ENCODE results near the gene GATAD2A.

The GATAD2A gene

DNA sequence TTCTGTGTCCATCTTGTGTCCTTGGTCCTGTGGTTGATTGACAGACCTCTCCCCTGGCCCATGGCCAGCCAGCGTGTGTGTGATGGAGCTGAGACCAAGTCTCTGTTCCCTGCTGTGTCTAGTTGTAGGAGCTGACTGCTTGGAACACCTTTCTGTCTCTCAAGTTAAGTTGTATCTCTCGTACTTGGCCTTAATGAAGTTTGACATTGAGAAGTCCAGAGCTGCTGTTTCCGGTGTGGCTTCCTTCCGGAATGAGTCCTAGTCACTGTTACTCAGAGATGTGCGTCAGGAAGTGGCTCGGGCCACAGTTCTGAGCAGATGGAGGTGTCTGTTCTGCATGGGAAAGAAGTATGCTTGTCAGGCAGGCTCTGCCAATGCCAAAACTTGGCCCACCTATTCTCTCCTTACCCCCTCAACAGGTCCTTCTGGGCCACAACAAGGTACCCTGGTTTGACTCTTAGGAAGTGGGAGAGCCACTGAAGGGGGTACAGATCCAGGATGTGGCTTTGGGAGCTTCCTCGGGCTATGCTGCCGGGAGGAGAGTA, 54.3 kb downstream of the GATAD2A start:
- Histone ChIP-seq H3K4me3 (ENCODE audit: low read length) (no peak overlapping the region), H3K9ac (ENCODE audit: low read length) (no peak overlapping the region)

DNA sequence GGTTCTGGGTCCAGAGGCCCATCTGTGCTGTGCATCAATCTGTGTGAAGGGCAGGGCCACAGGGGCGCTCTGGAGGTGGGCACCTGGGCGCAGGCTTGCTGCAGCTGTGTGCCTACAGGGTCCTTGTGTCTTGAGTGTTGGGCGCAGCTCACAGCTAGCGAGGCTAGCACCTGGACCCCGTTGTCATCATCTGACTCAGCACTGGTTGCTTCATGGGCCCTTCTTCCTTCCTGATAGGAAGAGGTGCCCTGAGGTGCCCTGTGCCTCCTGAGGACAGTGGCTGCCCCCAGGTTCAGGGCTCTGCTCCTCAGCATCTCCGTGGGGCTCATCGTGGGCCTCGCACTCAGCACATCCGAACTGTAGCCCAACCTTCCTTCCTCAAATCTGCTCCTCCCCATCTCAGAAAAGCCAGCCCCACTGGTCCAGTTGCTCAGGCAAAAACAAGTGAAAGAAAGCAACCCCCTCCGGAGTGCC, 54.8 kb downstream of the GATAD2A start:
- Histone ChIP-seq H3K4me3 (ENCODE audit: low read length) (no peak overlapping the region), H3K9me3 (ENCODE audit: control insufficient read depth, low read length) (no peaks in the 10 kb centered on the region), H3K36me3 (ENCODE audit: control insufficient read depth, insufficient read depth, low read length) (no peaks in the 10 kb centered on the region), H3K9ac (ENCODE audit: low read length) (no peak overlapping the region), H3K4me1 (ENCODE audit: control insufficient read depth, insufficient read depth, low read length) (peaks cover 71% of the 10 kb centered on the region), H3K27me3 (ENCODE audit: control insufficient read depth, insufficient read depth, low read length) (no peaks in the 10 kb centered on the region)

More for the DNA sequence above, 54.3 kb downstream of the GATAD2A start:
- no peaks in the 10 kb centered on the region for H3K9me3 ChIP-seq (ENCODE audit: control insufficient read depth, low read length)
- H3K27me3 ChIP-seq (ENCODE audit: control insufficient read depth, insufficient read depth, low read length), result no peaks in the 10 kb centered on the region
- peaks cover 67% of the 10 kb centered on the region for H3K4me1 ChIP-seq (ENCODE audit: control insufficient read depth, insufficient read depth, low read length)
- no peaks in the 10 kb centered on the region for H3K36me3 ChIP-seq (ENCODE audit: control insufficient read depth, insufficient read depth, low read length)

DNA sequence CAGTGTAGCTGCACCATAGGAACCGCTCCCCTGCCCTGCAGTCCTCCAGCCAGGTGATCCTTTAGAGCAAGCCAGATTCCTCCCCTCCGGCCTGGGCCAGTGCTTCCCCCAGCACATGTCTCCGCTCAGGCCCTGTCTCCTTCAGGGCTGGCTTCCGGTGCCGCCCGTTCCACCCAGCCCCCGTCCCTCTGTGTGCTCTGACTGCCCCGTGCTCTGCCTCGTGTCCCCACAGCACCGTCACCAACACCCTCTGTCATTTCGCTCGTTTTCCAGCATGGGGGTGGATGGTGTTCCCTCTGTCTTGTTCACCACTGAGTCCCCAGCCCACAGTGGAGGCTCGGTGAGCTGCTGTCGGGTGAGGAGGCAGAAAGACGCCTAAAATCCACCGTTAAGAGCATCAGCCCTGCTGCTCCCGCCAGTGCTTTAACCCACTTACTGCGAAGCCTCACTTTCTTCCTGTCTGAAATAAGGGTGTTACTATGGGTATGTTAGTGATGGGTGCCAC, 55.3 kb downstream of the GATAD2A start:
- H3K9ac ChIP-seq (ENCODE audit: low read length), result no peak overlapping the region
- H3K9me3 ChIP-seq (ENCODE audit: control insufficient read depth, low read length), result no peaks in the 10 kb centered on the region
- H3K4me3 ChIP-seq (ENCODE audit: low read length), result no peak overlapping the region

DNA sequence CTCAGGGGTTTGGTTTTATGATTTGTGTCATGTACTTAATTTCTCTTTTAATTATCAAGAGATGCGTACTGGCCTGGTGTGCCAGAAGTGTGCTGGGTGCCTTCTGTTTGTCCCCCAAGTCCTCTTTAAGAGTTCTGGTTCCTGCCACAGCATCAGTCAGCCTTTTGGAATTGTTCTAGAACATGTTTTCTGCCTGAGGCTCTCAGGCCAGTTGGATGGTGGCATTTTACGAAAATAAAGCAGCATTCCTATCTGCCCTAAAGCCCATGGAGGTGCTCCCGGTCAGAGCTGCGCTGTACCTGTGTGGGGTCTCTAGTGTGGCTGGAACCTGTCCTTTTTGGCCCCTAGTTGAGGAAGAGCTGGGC, 55.8 kb downstream of the GATAD2A start:
- no peaks in the 10 kb centered on the region for H3K27me3 ChIP-seq (ENCODE audit: control insufficient read depth, insufficient read depth, low read length)
- no peak overlapping the region for H3K9ac ChIP-seq (ENCODE audit: low read length)
- H3K9me3 ChIP-seq (ENCODE audit: control insufficient read depth, low read length), result no peaks in the 10 kb centered on the region
- H3K4me3 ChIP-seq (ENCODE audit: low read length), result no peak overlapping the region
- H3K4me1 ChIP-seq (ENCODE audit: control insufficient read depth, insufficient read depth, low read length), result peaks cover 71% of the 10 kb centered on the region
- peaks cover 7% of the 10 kb centered on the region for H3K36me3 ChIP-seq (ENCODE audit: control insufficient read depth, insufficient read depth, low read length)

More for the DNA sequence above, 55.3 kb downstream of the GATAD2A start:
- peaks cover 5% of the 10 kb centered on the region for H3K36me3 ChIP-seq (ENCODE audit: control insufficient read depth, insufficient read depth, low read length)
- peaks cover 71% of the 10 kb centered on the region for H3K4me1 ChIP-seq (ENCODE audit: control insufficient read depth, insufficient read depth, low read length)
- H3K27me3 ChIP-seq (ENCODE audit: control insufficient read depth, insufficient read depth, low read length), result no peaks in the 10 kb centered on the region

- Histone ChIP-seq H3K4me3 (ENCODE audit: low read length) (no peak overlapping the region), H3K27me3 (ENCODE audit: control insufficient read depth, insufficient read depth, low read length) (no peaks in the 10 kb centered on the region), H3K9me3 (ENCODE audit: control insufficient read depth, low read length) (no peaks in the 10 kb centered on the region), H3K36me3 (ENCODE audit: control insufficient read depth, insufficient read depth, low read length) (peaks cover 7% of the 10 kb centered on the region), H3K4me1 (ENCODE audit: control insufficient read depth, insufficient read depth, low read length) (peaks cover 71% of the 10 kb centered on the region), H3K9ac (ENCODE audit: low read length) (peak overlapping the region; percentile 10)
These were observed 56.5 kb downstream of the GATAD2A start for GRCh38 chr19:19461671-19462622.

DNA sequence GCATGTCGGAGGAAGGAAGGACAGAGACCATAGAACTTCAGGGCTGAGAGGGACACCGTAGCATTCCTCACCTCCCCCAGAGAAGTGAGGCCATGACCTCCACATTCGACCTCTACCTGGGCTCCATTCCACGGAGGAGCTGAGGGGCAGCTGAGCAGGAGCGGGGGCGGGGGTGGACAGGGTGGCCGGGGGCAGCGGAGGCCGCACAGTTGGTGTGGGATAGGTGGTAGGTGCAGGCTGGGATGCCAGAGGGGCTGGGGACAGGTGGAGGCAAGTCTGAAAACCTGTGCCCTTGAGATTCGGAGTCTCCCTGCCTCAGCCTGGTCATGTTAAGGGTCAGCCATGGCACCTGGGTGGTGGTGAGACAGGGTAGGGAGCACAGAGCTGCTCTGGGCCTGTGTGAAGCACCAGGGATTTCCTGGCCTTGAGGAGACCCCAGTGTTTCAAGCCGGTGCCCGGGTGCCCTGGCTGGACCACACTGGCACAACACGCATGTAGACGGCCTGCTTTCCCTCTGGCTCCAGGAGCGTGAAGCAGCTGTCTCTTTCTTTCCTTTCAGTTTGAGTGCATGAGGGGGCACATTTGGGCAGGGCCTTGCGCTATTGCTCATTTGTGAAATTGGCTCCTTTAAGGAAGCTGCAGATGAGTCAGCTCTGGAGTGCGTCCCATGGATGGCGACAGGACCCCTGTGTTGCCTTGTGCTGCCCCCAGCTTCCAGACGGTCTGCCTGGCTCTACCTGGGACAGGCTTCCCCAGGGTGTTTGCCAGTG, 58.1 kb downstream of the GATAD2A start:
- Histone ChIP-seq H3K27me3 (ENCODE audit: control insufficient read depth, insufficient read depth, low read length) (no peaks in the 10 kb centered on the region), H3K36me3 (ENCODE audit: control insufficient read depth, insufficient read depth, low read length) (peaks cover 7% of the 10 kb centered on the region), H3K4me3 (ENCODE audit: low read length) (no peak overlapping the region), H3K9ac (ENCODE audit: low read length) (no peak overlapping the region), H3K9me3 (ENCODE audit: control insufficient read depth, low read length) (peaks cover 4% of the 10 kb centered on the region), H3K4me1 (ENCODE audit: control insufficient read depth, insufficient read depth, low read length) (peaks cover 62% of the 10 kb centered on the region)

GRCh38 chr19:19464339-19465098, 59.0 kb downstream of the GATAD2A start:
- H3K9ac ChIP-seq (ENCODE audit: low read length), result no peak overlapping the region
- peaks cover 4% of the 10 kb centered on the region for H3K9me3 ChIP-seq (ENCODE audit: control insufficient read depth, low read length)
- H3K27me3 ChIP-seq (ENCODE audit: control insufficient read depth, insufficient read depth, low read length), result no peaks in the 10 kb centered on the region
- H3K4me3 ChIP-seq (ENCODE audit: low read length), result no peak overlapping the region
- H3K4me1 ChIP-seq (ENCODE audit: control insufficient read depth, insufficient read depth, low read length), result peaks cover 54% of the 10 kb centered on the region
- H3K36me3 ChIP-seq (ENCODE audit: control insufficient read depth, insufficient read depth, low read length), result peaks cover 7% of the 10 kb centered on the region

DNA sequence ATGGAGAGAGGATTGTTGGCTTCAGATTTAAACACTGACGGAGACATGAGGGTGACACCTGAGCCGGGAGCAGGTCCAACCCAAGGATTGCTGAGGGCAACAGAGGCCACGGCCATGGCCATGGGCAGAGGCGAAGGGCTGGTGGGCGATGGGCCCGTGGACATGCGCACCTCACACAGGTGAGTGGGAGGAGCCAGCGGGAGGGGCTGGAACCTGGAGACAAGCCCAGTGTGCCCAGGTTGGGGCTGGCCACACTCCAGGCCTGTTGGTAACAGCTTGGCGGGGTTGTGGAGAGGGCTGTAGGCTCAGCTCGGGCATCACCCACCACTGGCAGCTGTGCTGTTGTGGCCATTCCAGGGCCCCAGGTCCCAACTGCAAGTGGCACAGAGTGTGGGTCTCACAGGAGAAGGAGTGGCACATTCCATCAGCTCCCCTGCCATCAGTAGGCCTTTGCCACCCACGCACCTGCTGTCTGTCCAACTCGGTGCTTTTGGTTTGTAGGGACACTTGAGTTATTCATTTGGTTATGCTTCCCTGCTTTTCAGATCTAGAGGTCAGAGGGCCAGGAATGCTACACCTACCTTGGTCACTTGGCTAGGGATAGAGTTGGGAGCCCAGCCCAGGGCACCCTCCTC, 60.1 kb downstream of the GATAD2A start:
- H3K4me3 ChIP-seq (ENCODE audit: low read length), result no peak overlapping the region
- peaks cover 4% of the 10 kb centered on the region for H3K9me3 ChIP-seq (ENCODE audit: control insufficient read depth, low read length)
- H3K9ac ChIP-seq (ENCODE audit: low read length), result no peak overlapping the region
- H3K27me3 ChIP-seq (ENCODE audit: control insufficient read depth, insufficient read depth, low read length), result no peaks in the 10 kb centered on the region
- H3K36me3 ChIP-seq (ENCODE audit: control insufficient read depth, insufficient read depth, low read length), result peaks cover 7% of the 10 kb centered on the region
- peaks cover 44% of the 10 kb centered on the region for H3K4me1 ChIP-seq (ENCODE audit: control insufficient read depth, insufficient read depth, low read length)

- Histone ChIP-seq H3K9ac (ENCODE audit: low read length) (no peak overlapping the region), H3K4me1 (ENCODE audit: control insufficient read depth, insufficient read depth, low read length) (peaks cover 40% of the 10 kb centered on the region), H3K36me3 (ENCODE audit: control insufficient read depth, insufficient read depth, low read length) (peaks cover 7% of the 10 kb centered on the region), H3K4me3 (ENCODE audit: low read length) (no peak overlapping the region), H3K9me3 (ENCODE audit: control insufficient read depth, low read length) (peaks cover 4% of the 10 kb centered on the region), H3K27me3 (ENCODE audit: control insufficient read depth, insufficient read depth, low read length) (no peaks in the 10 kb centered on the region)
These were observed 60.7 kb downstream of the GATAD2A start for GRCh38 chr19:19466201-19466600.

DNA sequence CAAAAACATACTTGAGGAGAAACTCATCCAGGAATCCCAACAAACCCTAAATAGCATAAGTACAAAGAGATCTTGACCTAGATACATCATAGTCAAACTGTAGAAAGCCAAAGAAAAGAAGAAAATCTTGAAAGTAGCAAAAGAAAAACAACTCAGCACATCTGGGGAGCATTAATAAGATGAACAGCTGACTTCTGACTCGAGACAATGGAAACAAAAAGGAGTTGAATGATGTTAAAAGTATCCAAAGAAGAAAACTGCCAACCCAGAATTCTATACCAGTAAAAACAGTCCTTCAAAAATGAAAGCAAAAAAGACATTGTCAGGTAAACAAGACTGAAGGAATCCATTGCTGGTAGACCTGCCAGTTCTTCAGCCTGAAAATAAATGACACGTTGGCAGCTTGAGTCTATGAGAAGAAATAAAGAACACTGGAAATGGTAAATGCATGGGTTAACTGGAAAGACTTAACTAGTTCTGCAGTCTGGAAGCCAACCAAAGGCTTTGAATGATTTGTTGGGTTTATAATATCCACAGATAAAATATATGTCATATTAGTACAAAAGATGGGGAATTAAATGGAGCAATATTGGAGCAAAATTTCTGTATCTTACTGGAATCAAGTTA, 63.1 kb downstream of the GATAD2A start:
- Histone ChIP-seq H3K27me3 (ENCODE audit: control insufficient read depth, insufficient read depth, low read length) (no peaks in the 10 kb centered on the region), H3K4me1 (ENCODE audit: control insufficient read depth, insufficient read depth, low read length) (peaks cover 24% of the 10 kb centered on the region), H3K36me3 (ENCODE audit: control insufficient read depth, insufficient read depth, low read length) (peaks cover 11% of the 10 kb centered on the region), H3K4me3 (ENCODE audit: low read length) (no peak overlapping the region), H3K9me3 (ENCODE audit: control insufficient read depth, low read length) (peaks cover 4% of the 10 kb centered on the region), H3K9ac (ENCODE audit: low read length) (no peak overlapping the region)

- Histone ChIP-seq H3K4me1 (ENCODE audit: control insufficient read depth, insufficient read depth, low read length) (peaks cover 9% of the 10 kb centered on the region), H3K4me3 (ENCODE audit: low read length) (no peak overlapping the region), H3K9me3 (ENCODE audit: control insufficient read depth, low read length) (peaks cover 4% of the 10 kb centered on the region), H3K27me3 (ENCODE audit: control insufficient read depth, insufficient read depth, low read length) (no peaks in the 10 kb centered on the region), H3K9ac (ENCODE audit: low read length) (no peak overlapping the region), H3K36me3 (ENCODE audit: control insufficient read depth, insufficient read depth, low read length) (peaks cover 9% of the 10 kb centered on the region)
These were observed 65.1 kb downstream of the GATAD2A start for GRCh38 chr19:19470579-19470978.

Measured in mucosa of stomach (tissue), 1 donor.